CD4-positive, alpha-beta memory T cell (primary cell): ENCODE results near the gene XPNPEP1. TPM values are rescaled to one million over a fixed set of nuclear protein-coding genes. Genes with fewer than 3 reads are reported as not detected.
A peak's percentile ranks its signal among the peaks of the same experiment; 100 is the strongest.

ENCODE experiments used
- CTCF ChIA-PET: fragments of 350-600 bp; sonication (Branson Sonifier 250); formaldehyde crosslinking; loops from one replicate; lab custom pipeline; 2021; ENCODE audit warnings: inconsistent platforms; ENCODE audit not compliant: partially characterized antibody; lab: Charles Lee
- POLR2A ChIA-PET: fragments of 350-600 bp; sonication (Branson Sonifier 250); formaldehyde crosslinking; loops from one replicate; lab custom pipeline; 2021; ENCODE audit not compliant: partially characterized antibody; lab: Charles Lee
- DNase-seq, 5 donors: peaks; one replicate each; pipeline versions ENCODE4 v3.0.0 to v3.0.0-alpha.2; 2020 to 2022; ENCODE audit warnings: mixed read lengths in 1 of 5
- H3K27ac ChIP-seq: one replicate; pipeline ENCODE4 v1.7.0; 2013; ENCODE audit warnings: low read depth, low read length
- H3K27me3 ChIP-seq: 2 replicates; pipeline ENCODE4 v1.7.0; 2013; ENCODE audit warnings: mild to moderate bottlenecking, low read length, moderate library complexity; ENCODE audit not compliant: insufficient read depth
- H3K36me3 ChIP-seq: 2 replicates; pipeline ENCODE4 v1.7.0; 2013; ENCODE audit warnings: mild to moderate bottlenecking, low read length, moderate library complexity; ENCODE audit not compliant: insufficient read depth
- H3K4me1 ChIP-seq: 2 replicates; pipeline ENCODE4 v1.7.0; 2013; ENCODE audit warnings: mild to moderate bottlenecking, low read length, moderate library complexity; ENCODE audit not compliant: insufficient read depth
- H3K4me3 ChIP-seq, 2 donors: one replicate each; pipeline ENCODE4 v1.7.0; 2013; ENCODE audit warnings: low read length in 2 of 2, mild to moderate bottlenecking in 1 of 2
- H3K9me3 ChIP-seq, 2 donors: one replicate each; pipeline ENCODE4 v1.7.0; 2013; ENCODE audit warnings: low read length in 2 of 2, control low read depth in 1 of 2; ENCODE audit not compliant: control insufficient read depth in 1 of 2
- H3K27ac Mint-ChIP-seq, 7 donors: one replicate each; pipeline ENCODE4 v1.8.0; 2020 to 2021; ENCODE audit warnings: mixed read lengths in 7 of 7, mild to moderate bottlenecking in 6 of 7, inconsistent platforms in 3 of 7, moderate library complexity in 3 of 7
- H3K27me3 Mint-ChIP-seq, 2 donors: one replicate each; pipeline ENCODE4 v1.8.0; 2020 to 2021; ENCODE audit warnings: mixed read lengths in 2 of 2
- H3K36me3 Mint-ChIP-seq, 2 donors: one replicate each; pipeline ENCODE4 v1.8.0; 2020 to 2021; ENCODE audit warnings: mixed read lengths in 2 of 2, inconsistent platforms in 1 of 2, mild to moderate bottlenecking in 1 of 2
- H3K4me1 Mint-ChIP-seq, 4 donors: one replicate each; pipeline ENCODE4 v1.8.0; 2020 to 2021; ENCODE audit warnings: mixed read lengths in 4 of 4, mild to moderate bottlenecking in 1 of 4
- H3K4me3 Mint-ChIP-seq, 8 donors: one replicate each; pipeline ENCODE4 v1.8.0; 2020 to 2021; ENCODE audit warnings: mixed read lengths in 8 of 8, mild to moderate bottlenecking in 7 of 8, moderate library complexity in 6 of 8, inconsistent platforms in 3 of 8
- H3K9me3 Mint-ChIP-seq, 8 donors: one replicate each; pipeline ENCODE4 v1.8.0; 2020 to 2021; ENCODE audit warnings: mixed read lengths in 8 of 8, mild to moderate bottlenecking in 5 of 8, inconsistent platforms in 3 of 8, moderate library complexity in 1 of 8
- intact Hi-C: fragments of 100-400 bp; cut with micrococcal nuclease; formaldehyde crosslinking; loops from one replicate; pipeline ENCODE4 v1.15.1; 2023
- polyA plus RNA-seq, 2 donors: library from polyadenylated mRNA; unstranded; fragments of 300-500 nt; fragmentation: Illumina TruSeq; gene quantifications; one replicate each; pipeline ENCODE4 v1.2.3, GENCODE V29; 2021
- total RNA-seq, 2 experiments: library from RNA; stranded (reverse); gene quantifications; one replicate each; pipeline ENCODE4 v1.2.3, GENCODE V29; 2021

The XPNPEP1 gene
- total and polyA plus RNA-seq, 4 experiments from 2014 or later, result 24.7 to 63.3 (median 49.5) TPM

DNA sequence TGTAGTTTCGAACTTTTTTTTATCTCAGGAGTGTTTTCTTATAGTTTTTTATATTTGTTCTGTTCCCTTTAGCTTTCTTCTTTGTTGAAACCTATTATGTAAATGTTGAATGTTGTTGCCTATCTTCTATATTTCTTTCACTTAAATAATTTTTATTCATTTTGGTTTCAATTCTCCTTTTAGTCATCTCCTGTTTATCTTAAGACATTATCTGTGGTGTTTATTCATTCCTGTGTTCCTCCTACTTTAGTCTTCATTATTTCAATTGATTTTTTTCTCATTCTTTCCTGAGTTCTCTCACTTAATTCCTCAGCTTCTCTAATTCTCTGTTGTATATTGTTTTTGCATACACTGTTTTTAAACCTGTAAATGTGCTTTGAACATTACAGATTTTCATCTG, 64.1 kb downstream of the XPNPEP1 start:
- Mint-ChIP-seq H3K36me3 (peaks cover 36 to 41% of the 10 kb centered on the region in 2 donors), H3K9me3 (peaks cover 0 to 19% (median 14%) of the 10 kb centered on the region in 8 donors), H3K4me1 (no peaks in the 10 kb centered on the region), H3K4me3 (no peak overlapping the region), H3K27me3 (no peaks in the 10 kb centered on the region), H3K27ac (no peak overlapping the region)
- Histone ChIP-seq H3K27me3 (no peaks in the 10 kb centered on the region), H3K4me1 (no peaks in the 10 kb centered on the region), H3K27ac (no peak overlapping the region), H3K36me3 (peaks cover 3% of the 10 kb centered on the region), H3K9me3 (no peaks in the 10 kb centered on the region), H3K4me3 (no peak overlapping the region)
- DNase-seq, result no peak
- intact Hi-C loops, result no loop called here
- POLR2A ChIA-PET, result no interaction called here
- CTCF ChIA-PET, result no interaction called here

DNA sequence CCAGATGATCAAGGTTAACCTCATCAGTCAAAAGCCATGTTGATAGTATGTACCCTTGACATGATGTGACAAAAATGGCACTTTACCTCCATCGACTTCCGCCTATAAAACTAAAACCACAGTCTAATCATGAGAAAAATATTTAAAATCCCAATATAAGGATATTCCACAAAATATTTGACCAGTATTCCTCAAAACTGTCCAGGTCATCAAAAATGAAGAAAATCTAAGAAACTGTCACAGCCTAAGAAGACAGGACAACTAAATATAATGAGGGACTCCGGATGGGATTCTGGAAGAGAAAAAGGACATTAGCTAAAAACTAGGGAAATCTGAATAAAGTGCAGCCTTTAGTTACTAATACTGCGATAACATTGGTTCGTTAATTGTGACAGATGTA, 67.6 kb downstream of the XPNPEP1 start:
- H3K27ac ChIP-seq, result no peak overlapping the region
- H3K9me3 Mint-ChIP-seq, result no peaks in the 10 kb centered on the region
- H3K36me3 Mint-ChIP-seq, result peaks cover 10 to 11% of the 10 kb centered on the region in 2 donors
- H3K27me3 Mint-ChIP-seq, result peaks cover 0 to 1% of the 10 kb centered on the region in 2 donors
- H3K27ac Mint-ChIP-seq, result peak overlapping the region in 1 of 7 donors; percentile 46
- H3K27me3 ChIP-seq, result no peaks in the 10 kb centered on the region
- DNase-seq, result no peak
- no peaks in the 10 kb centered on the region for H3K36me3 ChIP-seq
- intact Hi-C loops, result no loop called here
- ChIA-PET POLR2A (no interaction called here), CTCF (interaction anchor here (0.6 to 0.7 kb wide), 2 partner anchors 10 to 450 kb away, joined by 3 read pairs; no protein-coding TSS in a partner anchor)
- H3K4me3 Mint-ChIP-seq, result no peak overlapping the region
- peaks cover 8% of the 10 kb centered on the region for H3K4me1 ChIP-seq
- no peaks in the 10 kb centered on the region for H3K9me3 ChIP-seq
- peaks cover 10 to 16% (median 12%) of the 10 kb centered on the region in 4 donors for H3K4me1 Mint-ChIP-seq
- no peak overlapping the region for H3K4me3 ChIP-seq

DNA sequence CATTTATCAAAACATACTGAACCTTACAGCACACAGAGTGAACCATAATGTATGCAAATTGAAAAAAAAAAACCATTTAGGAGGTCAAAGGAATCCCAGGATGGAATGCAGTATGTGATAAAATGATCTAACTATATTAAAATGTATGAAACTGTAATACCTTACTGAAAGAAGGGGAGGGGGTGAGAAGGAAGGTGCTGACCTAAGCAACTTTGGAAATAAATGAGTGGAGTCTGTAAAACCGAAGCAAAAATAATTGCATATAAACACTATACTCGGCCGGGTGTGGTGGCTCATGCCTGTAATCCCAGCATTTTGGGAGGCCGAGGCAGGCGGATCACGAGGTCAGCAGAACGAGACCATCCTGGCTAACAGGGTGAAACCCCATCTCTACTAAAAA, 69.4 kb downstream of the XPNPEP1 start:
- POLR2A ChIA-PET, result no interaction called here
- H3K27me3 ChIP-seq, result no peaks in the 10 kb centered on the region
- H3K4me3 ChIP-seq, result no peak overlapping the region
- CTCF ChIA-PET, result interaction anchor here (2.3 to 2.4 kb wide), 2 partner anchors 9 to 11 kb away, joined by 12 to 13 read pairs; no protein-coding TSS in a partner anchor
- Mint-ChIP-seq H3K9me3 (no peaks in the 10 kb centered on the region), H3K27me3 (peaks cover 0 to 1% of the 10 kb centered on the region in 2 donors), H3K27ac (no peak overlapping the region), H3K4me1 (peaks cover 10 to 16% (median 12%) of the 10 kb centered on the region in 4 donors), H3K36me3 (no peaks in the 10 kb centered on the region), H3K4me3 (no peak overlapping the region)
- DNase-seq, result no peak
- H3K36me3 ChIP-seq, result no peaks in the 10 kb centered on the region
- no peaks in the 10 kb centered on the region for H3K9me3 ChIP-seq
- peaks cover 8% of the 10 kb centered on the region for H3K4me1 ChIP-seq
- no peak overlapping the region for H3K27ac ChIP-seq
- intact Hi-C loops, result no loop called here

DNA sequence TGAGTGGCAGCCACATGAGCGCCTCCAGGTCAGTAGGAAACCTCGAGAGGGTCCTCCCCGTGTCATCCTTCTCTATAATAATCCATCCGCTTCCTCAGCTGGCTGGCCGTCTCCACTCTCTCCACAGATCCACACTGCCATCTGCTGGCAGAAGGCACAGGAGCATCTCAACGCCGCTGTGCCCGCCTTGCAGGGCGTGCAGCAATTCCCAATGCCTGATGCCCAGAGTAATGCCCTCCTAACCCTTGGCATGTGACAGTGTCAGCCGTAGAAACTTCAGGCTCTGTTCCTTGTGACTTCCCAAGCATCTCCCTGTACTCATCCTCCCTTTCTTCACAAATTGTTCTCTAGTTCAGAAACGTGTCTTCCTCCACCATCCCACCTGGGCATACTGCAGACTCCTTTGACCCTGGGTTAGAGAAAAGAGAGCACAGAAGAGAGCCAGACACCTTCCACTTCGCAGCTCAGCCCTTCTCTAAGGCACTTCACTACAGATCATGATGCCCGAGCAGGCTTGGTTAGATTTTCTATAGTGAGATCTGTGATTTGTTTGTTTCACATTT, 70.8 kb downstream of the XPNPEP1 start:
- peak overlapping the region in 1 of 7 donors; percentile 12 for H3K27ac Mint-ChIP-seq
- H3K9me3 Mint-ChIP-seq, result no peaks in the 10 kb centered on the region
- POLR2A ChIA-PET, result no interaction called here

DNA sequence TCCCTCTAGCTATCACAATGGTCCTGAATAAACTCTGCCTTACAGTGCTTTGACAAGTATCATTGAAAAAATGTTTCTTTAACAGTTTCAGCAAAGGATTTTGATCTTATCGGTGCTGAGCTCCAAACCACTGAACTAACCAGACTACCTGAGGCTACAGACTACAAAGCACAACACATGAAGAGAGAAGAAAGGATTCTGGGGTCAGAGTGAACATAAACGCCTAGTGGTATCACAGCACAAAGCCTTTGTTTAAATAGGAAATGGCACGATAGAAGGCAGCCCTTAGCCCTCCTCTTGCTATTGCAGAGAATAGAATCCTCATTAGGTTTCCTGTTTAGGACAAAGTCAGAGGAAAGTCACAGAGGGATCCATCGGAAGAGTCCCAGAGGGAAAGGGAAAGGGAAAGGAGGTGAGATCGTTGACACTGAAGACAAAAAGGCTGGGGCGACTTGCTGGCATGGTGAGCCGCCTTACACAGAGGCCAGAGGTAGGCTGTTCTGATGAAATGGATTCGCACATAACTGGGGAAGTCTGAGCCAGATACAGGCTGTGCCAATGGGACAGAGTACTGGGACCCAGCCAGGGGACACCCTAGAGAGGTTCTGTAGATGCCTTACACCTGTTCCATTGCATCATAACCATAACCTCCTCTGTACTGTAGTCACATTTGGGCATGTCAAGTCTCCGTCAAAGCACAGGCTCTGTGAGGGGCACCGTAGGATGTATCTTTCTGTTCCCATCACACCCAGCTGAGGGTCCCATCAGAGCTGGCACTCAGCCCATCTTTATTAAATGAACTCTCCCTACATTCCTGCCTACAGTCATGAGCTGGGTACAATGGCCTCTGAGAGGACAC, 71.5 kb downstream of the XPNPEP1 start:
- H3K27ac Mint-ChIP-seq, result peak overlapping the region in 3 of 7 donors; percentile 12 to 34 (median 18)
- intact Hi-C loops, result no loop called here
- Histone ChIP-seq H3K4me3 (no peak overlapping the region), H3K9me3 (no peaks in the 10 kb centered on the region), H3K4me1 (peaks cover 8% of the 10 kb centered on the region), H3K27me3 (no peaks in the 10 kb centered on the region), H3K27ac (no peak overlapping the region), H3K36me3 (no peaks in the 10 kb centered on the region)
- ChIA-PET POLR2A (no interaction called here), CTCF (interaction anchor here (0.7 to 2.4 kb wide), 7 partner anchors 9 to 42 kb away, joined by 3 to 13 read pairs (median 3); no protein-coding TSS in a partner anchor)
- peak overlapping the region in 3 of 8 donors; percentile 0 to 57 (median 1) for H3K4me3 Mint-ChIP-seq
- peaks cover 0 to 1% of the 10 kb centered on the region in 2 donors for H3K27me3 Mint-ChIP-seq
- H3K4me1 Mint-ChIP-seq, result peaks cover 10 to 16% (median 12%) of the 10 kb centered on the region in 4 donors
- H3K36me3 Mint-ChIP-seq, result no peaks in the 10 kb centered on the region
- no peaks in the 10 kb centered on the region for H3K9me3 Mint-ChIP-seq
- DNase-seq, result no peak

More for the DNA sequence above, 70.8 kb downstream of the XPNPEP1 start:
- Histone ChIP-seq H3K4me3 (no peak overlapping the region), H3K4me1 (peaks cover 8% of the 10 kb centered on the region), H3K9me3 (no peaks in the 10 kb centered on the region), H3K36me3 (no peaks in the 10 kb centered on the region), H3K27me3 (no peaks in the 10 kb centered on the region), H3K27ac (no peak overlapping the region)
- H3K27me3 Mint-ChIP-seq, result peaks cover 0 to 1% of the 10 kb centered on the region in 2 donors
- CTCF ChIA-PET, result interaction anchor here (0.7 to 2.4 kb wide), 7 partner anchors 10 to 41 kb away, joined by 3 to 13 read pairs (median 3); no protein-coding TSS in a partner anchor
- intact Hi-C loops, result no loop called here
- peak overlapping the region in 5 of 8 donors; percentile 0 to 57 (median 7) for H3K4me3 Mint-ChIP-seq
- H3K4me1 Mint-ChIP-seq, result peaks cover 10 to 16% (median 12%) of the 10 kb centered on the region in 4 donors
- no peaks in the 10 kb centered on the region for H3K36me3 Mint-ChIP-seq
- peak; percentile 49 to 59 (median 54) for DNase-seq

DNA sequence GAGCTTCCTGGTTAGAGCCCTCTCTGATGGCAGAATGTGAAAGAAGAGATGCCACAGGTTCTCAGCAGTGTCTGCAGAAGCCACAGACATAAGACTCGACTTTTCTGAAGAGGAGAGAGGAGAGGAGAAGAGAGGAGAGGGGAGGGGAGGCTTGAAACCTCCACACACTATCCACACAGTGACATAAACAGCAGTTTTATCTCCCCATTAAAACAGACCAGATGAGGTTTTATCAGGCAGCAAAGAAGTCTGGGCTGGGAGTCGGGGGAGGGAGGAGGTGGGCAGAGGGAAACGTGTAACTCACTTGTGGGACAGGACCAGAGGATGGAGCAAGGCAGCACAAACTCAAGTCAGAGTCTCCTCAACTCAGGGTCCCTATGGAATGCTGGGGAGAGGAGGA, 76.5 kb downstream of the XPNPEP1 start:
- Mint-ChIP-seq H3K4me3 (no peak overlapping the region), H3K9me3 (peaks cover 0 to 1% (median 0%) of the 10 kb centered on the region in 8 donors), H3K27ac (peak overlapping the region in 1 of 7 donors; percentile 14), H3K36me3 (no peaks in the 10 kb centered on the region), H3K27me3 (peaks cover 0 to 10% of the 10 kb centered on the region in 2 donors), H3K4me1 (peaks cover 4 to 6% (median 4%) of the 10 kb centered on the region in 4 donors)
- Histone ChIP-seq H3K27me3 (no peaks in the 10 kb centered on the region), H3K9me3 (no peaks in the 10 kb centered on the region), H3K36me3 (no peaks in the 10 kb centered on the region), H3K4me3 (no peak overlapping the region), H3K27ac (no peak overlapping the region), H3K4me1 (no peaks in the 10 kb centered on the region)
- POLR2A ChIA-PET, result no interaction called here
- no peak for DNase-seq
- intact Hi-C loops, result no loop called here
- CTCF ChIA-PET, result interaction anchor here (1.5 kb wide), 1 partner anchor 9 kb away, joined by 3 read pairs; no protein-coding TSS in a partner anchor

DNA sequence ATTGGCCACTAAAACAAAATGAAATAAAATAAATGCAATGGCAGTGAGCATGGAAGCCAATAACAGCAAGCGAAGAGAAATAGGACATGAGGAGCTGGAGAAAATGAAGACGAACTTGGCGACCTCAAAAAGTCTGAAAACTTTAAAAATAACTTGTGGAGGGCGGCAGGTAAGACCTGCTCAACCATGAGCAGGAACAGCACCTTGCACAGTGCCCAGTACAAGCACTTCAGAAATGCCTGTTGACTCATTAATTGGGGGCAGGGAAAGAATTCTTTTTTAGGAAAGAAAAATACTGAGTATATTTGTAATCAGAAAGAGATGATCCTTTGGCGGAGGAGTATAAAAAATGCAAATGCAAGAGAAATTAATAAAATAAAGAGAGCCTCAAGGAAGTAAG, 78.0 kb downstream of the XPNPEP1 start:
- Histone ChIP-seq H3K4me3 (no peak overlapping the region), H3K27ac (no peak overlapping the region), H3K9me3 (no peaks in the 10 kb centered on the region), H3K27me3 (no peaks in the 10 kb centered on the region), H3K36me3 (no peaks in the 10 kb centered on the region), H3K4me1 (no peaks in the 10 kb centered on the region)
- no peak overlapping the region for H3K4me3 Mint-ChIP-seq
- H3K27ac Mint-ChIP-seq, result no peak overlapping the region
- H3K9me3 Mint-ChIP-seq, result peaks cover 0 to 1% (median 0%) of the 10 kb centered on the region in 8 donors
- H3K36me3 Mint-ChIP-seq, result no peaks in the 10 kb centered on the region
- no peaks in the 10 kb centered on the region for H3K4me1 Mint-ChIP-seq
- POLR2A ChIA-PET, result no interaction called here
- peaks cover 0 to 10% of the 10 kb centered on the region in 2 donors for H3K27me3 Mint-ChIP-seq
- CTCF ChIA-PET, result interaction anchor here (1.0 to 1.5 kb wide), 3 partner anchors 11 to 62 kb away, joined by 3 read pairs; no protein-coding TSS in a partner anchor
- intact Hi-C loops, result no loop called here
- DNase-seq, result no peak
